HG03575 (cell line): ENCODE measurements around the gene HEXIM2.
"Not testable (repeated sequence)": the region's sequence is repeated elsewhere in the genome, so short reads cannot be mapped to it uniquely, and the experiment has no call there.

ENCODE experiments used
- ATAC-seq: cut with Tn5 transposase; IDR thresholded peaks from one replicate; pipeline ENCODE4 v1.9.1; 2021; ENCODE audit not compliant: unreplicated experiment, insufficient number of reproducible peaks, low FRiP score; ENCODE audit errors: extremely low read depth

The HEXIM2 gene

GRCh38 chr17:45161288-45162024, at the start of gene HEXIM2:
Gene HEXIM2, plus strand, starts transcription at chr17:45161875. Its CDS starts 919 bp downstream, at chr17:45162794.
- ATAC-seq: peak; percentile 81

GRCh38 chr17:45112559-45113423, 48.9 kb upstream of the HEXIM2 start:
- ATAC-seq: no peak

GRCh38 chr17:45113424-45113754, 48.3 kb upstream of the HEXIM2 start:
- ATAC-seq: no peak

- ATAC-seq: no peak
Observed at GRCh38 chr17:45114117-45114932, 47.4 kb upstream of the HEXIM2 start.

DNA sequence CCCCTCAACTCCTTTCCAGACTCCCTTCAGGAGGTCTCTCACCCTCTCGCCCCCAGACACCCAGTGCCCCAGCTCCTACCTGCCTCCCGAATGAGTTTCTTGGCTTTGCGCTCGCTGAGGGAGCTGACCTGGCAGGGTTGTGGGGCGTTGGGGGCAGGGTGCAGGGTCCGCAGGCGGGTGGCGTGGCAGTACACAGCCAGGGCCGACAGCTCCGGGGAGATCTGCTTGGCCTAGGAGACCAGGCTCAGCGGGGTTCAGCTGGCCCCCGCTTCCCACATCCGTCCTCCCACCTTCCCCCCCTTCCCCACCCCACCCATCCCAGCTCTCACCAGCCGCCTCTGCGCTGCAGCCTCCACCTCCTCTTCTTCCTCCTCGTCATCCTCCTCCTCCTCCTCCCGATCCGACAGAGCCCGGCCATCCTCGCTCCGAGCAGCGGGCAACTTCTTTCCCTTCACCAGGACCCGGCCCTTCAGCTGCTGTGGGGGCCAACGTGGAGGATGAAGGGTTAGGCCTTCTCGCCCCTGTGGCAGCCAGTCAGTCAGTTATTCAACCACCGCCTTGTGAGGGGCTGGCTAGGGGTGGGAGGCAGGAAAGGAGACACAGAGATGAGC, 46.6 kb upstream of the HEXIM2 start:
- no peak for ATAC-seq

DNA sequence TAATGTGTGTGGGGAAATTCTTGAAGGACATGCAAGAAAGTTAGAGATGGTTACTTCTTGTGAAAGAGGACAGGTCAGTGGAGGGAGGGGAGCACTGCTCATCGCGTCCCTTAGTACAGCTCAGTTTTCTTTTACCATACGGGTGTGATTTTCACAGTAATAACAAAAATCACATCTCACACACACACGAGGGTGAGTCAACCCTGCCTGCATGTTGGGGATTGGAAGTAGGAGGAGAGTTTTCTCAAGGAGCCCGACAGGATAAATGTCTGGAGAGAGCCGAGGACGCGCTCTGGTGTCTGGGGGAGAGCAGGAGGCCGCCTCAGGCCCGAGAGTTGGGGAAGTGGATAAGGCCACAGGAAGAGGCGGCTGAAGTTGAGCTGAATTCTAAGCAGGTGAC, 45.8 kb upstream of the HEXIM2 start:
- ATAC-seq: no peak

- no peak for ATAC-seq
Observed at GRCh38 chr17:45116434-45117016, 45.1 kb upstream of the HEXIM2 start.

GRCh38 chr17:45117334-45117733, 44.3 kb upstream of the HEXIM2 start:
- no peak for ATAC-seq

- ATAC-seq: no peak
Observed at GRCh38 chr17:45117848-45118646, 43.6 kb upstream of the HEXIM2 start.

GRCh38 chr17:45118691-45119090, 43.0 kb upstream of the HEXIM2 start:
- ATAC-seq: no peak

DNA sequence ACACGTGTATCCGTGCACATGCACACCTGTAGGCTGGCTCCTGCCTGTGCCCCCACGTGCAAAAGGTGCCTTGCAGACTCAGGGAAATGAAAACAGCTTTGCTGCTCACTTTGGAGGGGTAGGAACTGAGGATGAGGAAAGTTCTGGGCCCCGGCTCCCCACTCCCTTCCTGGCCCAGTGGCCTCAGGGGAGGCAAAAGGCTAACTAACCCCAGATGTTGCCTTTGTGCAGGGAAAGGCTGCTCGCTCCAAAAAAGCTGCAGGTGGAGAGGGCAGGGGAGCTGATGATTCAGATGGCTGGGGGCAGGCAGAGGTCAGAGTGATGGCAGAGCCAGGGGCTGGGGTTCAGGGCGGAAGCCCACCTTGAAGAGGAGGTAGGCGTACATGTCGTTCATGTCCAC, 41.7 kb upstream of the HEXIM2 start:
- ATAC-seq: no peak

GRCh38 chr17:45120558-45120957, 41.1 kb upstream of the HEXIM2 start:
- no peak for ATAC-seq

DNA sequence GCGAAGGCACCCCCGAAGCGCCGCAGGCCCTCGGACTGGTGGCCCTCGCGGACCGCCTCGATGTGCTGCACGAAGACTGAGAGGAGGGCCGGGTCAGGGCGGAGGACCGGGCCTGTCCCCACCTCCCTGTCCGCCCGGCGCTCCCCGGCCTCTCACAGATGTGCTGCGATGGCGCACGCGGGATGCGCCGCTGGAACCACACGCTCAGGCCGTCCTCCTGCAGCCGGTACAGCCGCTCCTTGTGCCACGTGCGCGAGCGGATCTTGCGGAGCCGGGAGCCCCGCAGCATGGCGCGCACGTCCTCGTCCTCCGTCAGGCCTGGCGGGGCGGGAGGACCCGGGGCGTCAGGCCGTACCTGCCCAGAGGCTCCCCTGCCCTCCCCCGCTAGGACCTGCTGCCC, 40.6 kb upstream of the HEXIM2 start:
- ATAC-seq: no peak

DNA sequence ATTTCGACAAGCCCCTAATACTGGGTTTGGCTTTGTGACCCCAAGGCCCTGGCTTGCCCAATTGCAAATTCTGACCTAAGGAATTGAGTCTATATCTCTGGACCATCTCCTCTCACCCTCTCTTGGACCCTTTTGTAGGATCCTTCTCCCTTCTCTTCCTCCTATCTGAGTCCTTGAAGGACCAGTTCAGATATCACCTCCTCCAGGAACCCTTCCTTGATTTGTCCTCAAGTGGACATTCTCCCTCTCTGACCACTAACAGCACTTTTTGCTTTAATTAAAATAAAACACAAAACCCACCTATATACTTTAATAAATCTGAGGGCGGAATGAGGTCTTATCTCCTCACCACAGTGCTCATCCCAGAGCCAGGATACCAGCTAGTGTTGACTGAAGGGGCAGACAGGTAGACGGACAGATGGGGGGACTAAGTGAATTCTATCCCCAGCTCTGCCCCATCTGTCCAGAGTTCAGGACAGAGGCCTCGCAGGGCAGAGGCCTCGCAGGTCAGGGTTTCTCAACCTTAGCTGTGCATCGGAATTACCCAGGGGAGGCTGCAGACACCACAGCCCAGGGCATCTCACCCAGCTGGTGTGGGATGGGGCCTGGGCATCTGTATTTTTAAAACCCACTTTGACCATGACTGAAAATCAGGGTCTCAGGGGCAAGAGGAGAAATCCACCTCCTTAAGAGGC, 38.5 kb upstream of the HEXIM2 start:
- ATAC-seq: no peak

DNA sequence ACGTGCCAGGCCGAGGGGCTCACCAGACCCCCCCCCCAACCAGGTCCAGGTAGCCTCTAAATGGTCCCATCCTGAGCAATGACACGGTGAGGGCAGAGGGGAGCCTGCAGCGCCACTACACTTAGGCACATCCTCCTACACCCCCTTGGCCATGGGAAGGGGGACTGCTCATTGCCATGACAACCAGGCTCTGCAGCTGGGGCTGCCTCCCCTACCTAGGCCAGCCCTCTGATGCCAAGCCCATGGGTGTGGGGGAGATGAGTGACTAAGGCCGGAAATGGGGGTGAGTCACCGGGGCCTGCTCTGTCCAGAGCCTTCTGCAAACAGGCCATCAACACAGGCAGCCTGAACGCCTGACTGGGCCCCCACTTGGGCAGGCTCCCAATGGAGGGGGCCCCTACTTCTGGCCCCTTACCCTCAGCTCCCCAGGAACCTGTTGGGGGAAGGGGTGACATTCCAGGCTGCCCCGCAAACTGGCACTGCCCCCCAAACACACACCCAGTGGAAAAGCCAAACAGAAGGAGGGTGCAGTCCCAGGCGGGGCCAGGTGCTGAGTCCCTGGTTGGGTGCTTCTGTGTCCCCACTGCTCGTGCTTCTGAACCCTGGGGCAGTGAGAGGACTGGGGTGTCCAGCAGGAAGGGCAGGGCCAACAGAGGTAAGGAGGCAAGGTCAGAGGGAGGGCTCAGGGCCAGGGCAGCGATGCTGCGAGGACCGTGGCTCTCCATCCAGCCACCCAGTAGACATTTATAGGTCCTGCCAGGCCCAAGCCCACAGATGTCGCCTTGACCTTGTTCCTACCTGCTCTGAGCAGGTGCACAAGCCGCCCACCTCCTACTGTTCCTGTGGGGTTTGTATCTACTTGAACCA, 37.5 kb upstream of the HEXIM2 start:
- ATAC-seq: no peak

GRCh38 chr17:45124797-45125122, 36.9 kb upstream of the HEXIM2 start:
- ATAC-seq: not testable (repeated sequence)

GRCh38 chr17:45125509-45125908, 36.2 kb upstream of the HEXIM2 start:
- ATAC-seq: no peak
